Epidermal melanocyte (primary cell): ENCODE results near the gene CDH4.
A peak's percentile ranks its signal among the peaks of the same experiment; 100 is the strongest.

Experiments
- DNase-seq: peaks from one replicate; pipeline ENCODE4 v3.0.0; 2011; ENCODE audit warnings: low spot score; ENCODE audit not compliant: insufficient read length

CDH4 gene

GRCh38 chr20:61555566-61555965 lies 303.5 kb downstream of the CDH4 start:
- DNase-seq: no peak

GRCh38 chr20:61556111-61556510 lies 304.1 kb downstream of the CDH4 start:
- DNase-seq: peak; percentile 28

- DNase-seq: no peak
These were observed 304.6 kb downstream of the CDH4 start for GRCh38 chr20:61556673-61557072.

- no peak for DNase-seq
These were observed 305.6 kb downstream of the CDH4 start for GRCh38 chr20:61557621-61558020.

- no peak for DNase-seq
These were observed 306.7 kb downstream of the CDH4 start for GRCh38 chr20:61558726-61559125.

GRCh38 chr20:61559706-61560315 lies 307.8 kb downstream of the CDH4 start:
- no peak for DNase-seq

- no peak for DNase-seq
These were observed 308.3 kb downstream of the CDH4 start for GRCh38 chr20:61560361-61560853.

- DNase-seq: no peak
These were observed 309.2 kb downstream of the CDH4 start for GRCh38 chr20:61561111-61561830.

- no peak for DNase-seq
These were observed 310.4 kb downstream of the CDH4 start for GRCh38 chr20:61562491-61562890.

- DNase-seq: no peak
These were observed 310.9 kb downstream of the CDH4 start for GRCh38 chr20:61562897-61563504.

- DNase-seq: no peak
These were observed 312.6 kb downstream of the CDH4 start for GRCh38 chr20:61564628-61565027.

GRCh38 chr20:61565791-61566190 lies 313.7 kb downstream of the CDH4 start:
- no peak for DNase-seq

- DNase-seq: no peak
These were observed 314.6 kb downstream of the CDH4 start for GRCh38 chr20:61566691-61567090.

- DNase-seq: no peak
These were observed 315.1 kb downstream of the CDH4 start for GRCh38 chr20:61567204-61567603.

- DNase-seq: no peak
These were observed 317.8 kb downstream of the CDH4 start for GRCh38 chr20:61569825-61570224.

- no peak for DNase-seq
These were observed 318.7 kb downstream of the CDH4 start for GRCh38 chr20:61570646-61571195.

GRCh38 chr20:61571221-61571620 lies 319.2 kb downstream of the CDH4 start:
- DNase-seq: no peak

GRCh38 chr20:61571916-61572711 lies 320.1 kb downstream of the CDH4 start:
- DNase-seq: no peak

GRCh38 chr20:61572789-61573188 lies 320.7 kb downstream of the CDH4 start:
- no peak for DNase-seq

- DNase-seq: no peak
These were observed 321.6 kb downstream of the CDH4 start for GRCh38 chr20:61573415-61574305.
